OCI-M2 (cell line): ENCODE data around the gene POLD1.

Experiments used
- DNase-seq: peaks from one replicate; lab custom pipeline; 2025; ENCODE audit not compliant: unreplicated experiment; lab: John Stamatoyannopoulos, UW

The POLD1 gene

DNA sequence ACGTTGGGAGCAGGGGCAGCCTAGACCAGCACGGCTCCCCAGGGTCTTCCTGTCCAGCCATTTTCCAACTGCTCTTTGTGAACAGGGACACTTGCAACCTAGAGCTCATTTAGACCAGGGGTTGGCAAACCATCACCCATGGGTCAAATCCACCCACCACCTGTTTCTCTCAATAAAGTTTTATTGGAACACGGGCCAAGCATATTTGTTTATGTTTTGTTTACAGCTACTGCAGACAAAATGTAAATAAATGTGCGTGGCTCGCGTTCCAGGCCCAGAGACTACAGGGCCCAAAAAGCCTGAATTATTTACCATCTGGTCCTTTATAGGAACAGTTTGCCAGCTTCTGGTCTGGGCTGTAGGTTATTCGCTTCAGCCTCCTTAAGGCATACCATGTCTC, 78.8 kb downstream of the POLD1 start:
- DNase-seq, result no peak

DNA sequence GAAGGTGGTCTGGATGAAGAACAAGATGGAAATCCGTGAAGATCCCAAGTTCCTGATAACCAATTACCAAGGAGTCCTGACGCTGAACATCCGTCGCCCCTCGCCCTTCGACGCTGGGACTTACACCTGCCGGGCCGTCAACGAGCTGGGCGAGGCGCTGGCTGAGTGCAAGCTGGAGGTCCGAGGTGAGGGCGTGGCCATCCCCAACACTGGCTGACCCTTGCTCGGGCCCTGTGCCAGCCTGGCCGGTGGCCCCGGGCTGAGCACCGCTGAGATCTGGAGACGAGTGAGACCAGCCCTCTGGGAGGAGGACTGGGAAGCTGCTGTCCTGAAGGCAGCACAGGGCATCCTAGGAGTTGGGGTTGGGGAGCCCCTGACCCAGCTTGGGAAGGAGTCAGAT, 80.2 kb downstream of the POLD1 start:
- no peak for DNase-seq

DNA sequence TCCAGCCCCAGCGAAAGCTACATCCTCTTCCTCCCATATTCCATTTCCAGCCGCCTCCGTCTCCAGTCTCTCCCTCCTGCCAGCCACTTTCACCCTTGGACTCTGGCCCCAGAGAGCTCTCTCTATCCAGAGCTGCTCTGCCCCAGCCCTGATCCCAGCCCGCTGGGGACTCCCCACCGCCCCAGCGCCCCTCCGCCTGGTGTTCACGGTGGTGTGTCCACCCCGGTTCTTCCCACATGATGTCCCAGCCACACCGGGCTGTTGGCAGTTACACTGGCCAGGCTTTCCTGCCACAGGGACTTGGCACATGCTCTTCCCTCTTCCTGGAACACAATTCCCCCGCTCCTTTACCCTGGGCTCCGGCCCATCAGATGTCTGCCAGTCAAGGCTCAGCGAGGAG, 80.9 kb downstream of the POLD1 start:
- no peak for DNase-seq

GRCh38 chr19:50465986-50466705, 82.0 kb downstream of the POLD1 start:
- no peak for DNase-seq

DNA sequence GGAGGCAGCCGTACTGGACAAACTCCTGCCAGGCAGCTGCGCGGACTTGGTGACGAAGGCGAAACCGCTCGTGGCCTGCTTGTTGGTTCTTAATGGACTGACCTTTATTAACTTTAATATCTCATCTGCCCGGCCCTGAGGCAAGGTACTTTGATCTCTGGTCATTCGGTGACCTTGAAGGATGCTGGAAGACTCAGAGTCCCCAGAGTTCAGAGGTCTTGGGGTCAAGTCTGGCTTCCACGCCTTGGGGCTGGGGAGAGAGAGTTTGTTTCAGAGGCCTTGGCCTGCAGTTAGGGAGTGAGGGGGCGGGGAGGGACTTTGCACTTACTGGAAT, 82.5 kb downstream of the POLD1 start:
- no peak for DNase-seq

DNA sequence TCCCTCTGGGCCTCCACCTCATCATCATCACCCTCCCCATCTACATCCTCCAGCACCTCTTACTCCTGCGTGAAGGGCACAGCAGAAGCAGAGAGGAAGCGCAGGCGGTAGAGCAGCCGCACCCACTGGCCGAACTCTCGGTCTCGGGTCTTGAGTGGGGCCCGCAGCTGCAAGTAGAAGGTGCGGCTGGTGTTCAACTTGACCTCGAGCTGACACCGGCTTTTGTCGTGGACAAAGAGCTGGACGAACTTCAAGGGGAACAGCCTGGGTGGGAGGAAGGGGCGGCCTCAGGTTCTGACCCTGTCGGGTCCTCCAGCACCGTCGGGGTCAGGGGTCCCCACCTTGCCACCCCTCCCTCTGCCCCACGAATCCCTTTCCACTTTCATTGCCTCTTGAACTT, 83.4 kb downstream of the POLD1 start:
- no peak for DNase-seq
